Endometrial microvascular endothelial cells (primary cell): Measurements from ENCODE around the gene SQSTM1. TPM values are rescaled to one million over a fixed set of nuclear protein-coding genes. Genes with fewer than 3 reads are reported as not detected.

Source experiments
- in situ Hi-C: cut with HindIII; loops from 2 replicates; pipeline ENCODE4 v1.10.0; 2017; ENCODE audit warnings: low sequenced_read_pairs, low pct_unique_long_range_greater_than_20kb; ENCODE audit errors: inconsistent ontology term
- total RNA-seq: library from RNA; depleted of rRNA; stranded (reverse); fragments of >200 nt; gene quantifications from one replicate; pipeline ENCODE4 v1.2.3, GENCODE V29; 2015; ENCODE audit errors: inconsistent ontology term

SQSTM1 gene
- total RNA-seq, 1 donor from 2014 or later: 591 TPM

- in situ Hi-C loops: no loop called here
Observed at GRCh38 chr5:179793468-179794139, 27.1 kb upstream of the SQSTM1 start, which contains the start of gene LTC4S. Gene LTC4S (plus strand): TSS chr5:179793986. CDS start chr5:179794081, 95 bp downstream.

- in situ Hi-C loops: no loop called here
Observed at GRCh38 chr5:179794171-179794570, 26.5 kb upstream of the SQSTM1 start.

GRCh38 chr5:179794575-179794974, 26.1 kb upstream of the SQSTM1 start:
- in situ Hi-C loops: no loop called here

DNA sequence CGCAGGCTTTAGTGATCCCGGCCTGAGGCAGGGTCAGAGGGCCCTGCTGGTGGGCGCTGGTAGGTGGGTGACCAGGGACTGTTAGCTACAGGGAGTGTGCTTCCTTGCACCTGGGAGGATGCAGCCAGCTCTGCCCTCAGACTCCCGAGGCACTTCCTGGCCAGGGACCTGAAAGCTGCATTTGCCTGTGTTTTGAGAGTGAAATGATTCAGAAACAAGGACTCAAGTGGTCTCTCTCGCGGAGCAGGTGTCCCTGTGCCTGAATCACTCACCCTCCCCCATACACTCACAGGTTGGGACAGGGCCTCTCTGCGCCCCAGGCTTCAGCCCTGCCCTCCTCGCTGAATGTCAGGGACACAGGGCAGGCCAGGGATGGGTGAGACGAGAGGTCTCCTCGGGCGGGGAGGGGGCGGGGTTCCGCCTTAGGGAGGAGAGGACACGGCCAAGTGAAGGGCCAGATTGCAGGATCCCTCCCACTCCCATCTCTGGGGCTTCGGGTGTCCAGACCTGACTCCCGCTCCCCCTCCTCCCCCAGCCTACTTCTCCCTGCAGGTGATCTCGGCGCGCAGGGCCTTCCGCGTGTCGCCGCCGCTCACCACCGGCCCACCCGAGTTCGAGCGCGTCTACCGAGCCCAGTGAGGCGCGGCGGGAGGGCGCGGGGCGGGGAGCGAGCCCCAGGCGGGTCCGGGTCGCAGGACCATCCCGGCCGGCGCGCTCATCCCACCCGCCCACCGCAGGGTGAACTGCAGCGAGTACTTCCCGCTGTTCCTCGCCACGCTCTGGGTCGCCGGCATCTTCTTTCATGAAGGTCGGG, 25.4 kb upstream of the SQSTM1 start:
- in situ Hi-C loops: no loop called here

DNA sequence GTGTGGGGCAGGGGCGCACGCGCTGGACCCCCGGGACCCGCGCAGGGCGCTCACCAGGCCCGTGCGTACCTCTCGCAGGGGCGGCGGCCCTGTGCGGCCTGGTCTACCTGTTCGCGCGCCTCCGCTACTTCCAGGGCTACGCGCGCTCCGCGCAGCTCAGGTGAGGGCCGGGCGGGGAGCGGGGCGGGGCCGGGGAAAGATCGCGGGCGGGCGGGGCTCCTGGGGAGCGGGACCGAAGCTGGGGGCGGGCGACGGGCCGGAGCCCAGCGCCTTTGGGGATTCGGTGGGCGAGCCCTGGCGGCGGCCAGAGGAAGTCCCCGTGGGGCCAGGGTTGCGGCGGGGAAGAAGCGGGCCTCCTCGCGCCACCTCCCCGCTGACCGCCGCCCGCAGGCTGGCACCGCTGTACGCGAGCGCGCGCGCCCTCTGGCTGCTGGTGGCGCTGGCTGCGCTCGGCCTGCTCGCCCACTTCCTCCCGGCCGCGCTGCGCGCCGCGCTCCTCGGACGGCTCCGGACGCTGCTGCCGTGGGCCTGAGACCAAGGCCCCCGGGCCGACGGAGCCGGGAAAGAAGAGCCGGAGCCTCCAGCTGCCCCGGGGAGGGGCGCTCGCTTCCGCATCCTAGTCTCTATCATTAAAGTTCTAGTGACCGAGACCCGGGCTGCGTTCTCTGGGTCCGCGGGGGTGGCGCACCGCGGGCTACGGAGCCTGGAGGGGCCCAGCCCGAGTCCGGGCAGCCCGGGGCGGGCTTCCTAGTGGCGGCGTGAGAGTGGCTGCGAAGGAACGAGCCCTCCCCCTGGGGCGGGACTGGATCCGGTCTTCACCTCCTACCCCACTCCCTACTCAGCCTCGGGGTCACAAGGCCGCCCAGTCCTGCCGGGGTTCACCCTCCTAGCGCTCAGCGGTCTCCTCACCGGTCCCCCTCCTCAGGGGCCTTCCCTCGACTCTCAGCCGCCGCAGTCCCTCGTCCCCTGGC, 24.6 kb upstream of the SQSTM1 start:
- in situ Hi-C loops: no loop called here

- in situ Hi-C loops: no loop called here
Observed at GRCh38 chr5:179796877-179797608, 23.7 kb upstream of the SQSTM1 start.

DNA sequence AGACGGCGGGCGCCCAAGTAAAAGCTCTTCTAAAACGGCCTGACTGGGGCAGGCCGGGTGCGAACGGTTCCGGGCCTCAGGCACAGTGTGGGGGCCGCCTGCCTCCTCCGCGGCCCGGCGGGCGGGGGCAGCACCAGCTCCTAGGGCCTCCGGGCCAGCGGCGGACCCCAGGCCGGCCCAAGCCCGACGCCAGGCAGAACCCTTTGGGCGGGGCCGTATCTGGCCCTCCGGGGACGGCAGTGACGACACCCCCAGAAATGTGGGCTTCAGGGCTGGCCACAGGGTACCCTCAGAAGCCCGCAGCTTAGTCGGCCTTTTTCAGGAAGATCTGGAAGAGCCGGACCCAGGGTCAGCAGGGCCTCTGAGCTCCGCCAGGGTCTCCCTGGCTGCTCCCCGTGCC, 23.0 kb upstream of the SQSTM1 start:
- in situ Hi-C loops: no loop called here

GRCh38 chr5:179798144-179798770, 22.4 kb upstream of the SQSTM1 start:
- in situ Hi-C loops: no loop called here

DNA sequence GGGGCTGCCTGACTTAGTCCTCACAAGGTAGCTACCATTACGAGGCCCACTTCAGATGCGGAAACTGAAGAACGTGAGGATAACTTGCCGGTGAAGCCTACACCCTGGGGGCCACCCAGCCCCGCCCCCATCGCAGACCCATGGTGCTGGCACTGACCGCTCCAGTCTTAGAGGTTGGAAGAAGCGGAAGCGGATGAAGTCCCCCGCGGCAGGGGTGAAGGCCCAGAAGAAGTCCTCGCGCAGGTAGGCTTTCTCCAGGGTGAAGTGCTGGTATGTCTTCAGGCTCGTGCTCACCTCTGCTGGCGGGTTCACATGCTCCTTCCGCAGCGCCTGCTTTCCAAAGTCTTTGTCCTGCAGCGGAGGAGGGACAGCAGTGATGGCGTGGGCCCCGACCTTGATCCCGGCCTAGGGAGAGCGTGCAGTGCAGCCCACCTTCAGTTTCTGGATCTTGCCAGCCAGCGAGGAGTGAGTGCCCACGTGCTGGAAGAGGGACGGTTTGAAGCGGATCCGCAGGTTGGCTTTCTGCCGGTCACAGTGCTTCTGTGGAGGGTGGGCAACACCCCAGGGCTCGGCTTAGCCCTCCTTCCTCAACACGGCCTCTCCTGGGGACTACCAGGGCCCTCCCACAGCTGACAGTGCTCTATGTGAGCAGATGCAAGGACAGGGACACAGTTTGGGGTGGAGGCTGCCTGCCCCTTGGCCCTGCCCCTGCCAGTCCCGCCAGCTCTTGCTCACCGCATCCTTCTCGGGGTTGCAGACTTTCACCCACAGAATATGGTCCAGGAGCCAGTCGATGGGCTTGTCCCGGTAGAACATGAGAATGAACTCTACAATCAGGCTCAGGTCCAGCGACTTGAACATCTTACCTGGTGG, 21.7 kb upstream of the SQSTM1 start:
- in situ Hi-C loops: no loop called here

GRCh38 chr5:179799644-179799973, 21.1 kb upstream of the SQSTM1 start:
- in situ Hi-C loops: no loop called here

- in situ Hi-C loops: no loop called here
Observed at GRCh38 chr5:179800071-179800695, 20.5 kb upstream of the SQSTM1 start.

- in situ Hi-C loops: no loop called here
Observed at GRCh38 chr5:179800696-179801201, 20.0 kb upstream of the SQSTM1 start.

DNA sequence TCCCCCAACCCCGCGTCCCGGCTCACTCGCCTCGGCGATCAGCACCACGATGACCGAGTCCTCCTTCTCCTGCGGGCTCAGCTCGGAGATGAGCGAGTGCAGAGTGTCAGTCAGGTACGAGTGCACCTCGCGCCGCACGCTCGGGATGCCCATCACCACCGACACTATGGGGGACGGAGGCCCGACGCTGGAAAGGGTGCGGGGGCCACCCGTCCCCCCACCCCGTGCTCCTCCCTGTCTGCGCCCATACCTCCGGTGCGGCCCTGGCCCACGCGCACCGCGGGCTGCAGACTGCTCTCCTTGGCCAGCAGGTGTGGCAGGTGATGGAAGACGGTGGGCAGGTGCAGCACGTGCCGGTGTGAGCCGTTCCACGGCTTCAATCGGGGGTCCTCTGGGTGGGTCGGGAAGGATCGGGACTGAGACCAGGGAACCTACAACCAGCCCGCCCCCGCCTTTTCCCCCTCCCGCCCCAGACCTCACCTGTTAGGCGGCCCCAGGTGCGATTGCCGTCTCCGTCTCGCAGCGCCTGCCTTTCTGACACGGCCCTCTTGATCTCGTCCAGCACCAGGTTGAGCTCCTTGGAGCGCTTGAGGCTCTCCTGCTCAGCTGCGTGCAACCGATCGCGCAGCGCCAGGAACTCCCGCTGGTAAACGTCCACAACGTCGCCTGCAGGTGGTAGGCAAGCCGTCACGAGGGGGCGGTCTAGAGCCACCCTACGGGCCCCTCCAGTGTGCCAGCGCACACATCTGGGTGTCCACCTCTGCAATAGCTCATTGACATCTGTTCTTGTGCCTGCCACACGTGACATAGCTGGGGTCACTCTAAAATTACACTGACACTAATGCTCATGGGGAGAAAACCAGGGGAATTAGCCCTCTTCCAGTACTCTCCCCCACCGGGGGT, 19.1 kb upstream of the SQSTM1 start:
- in situ Hi-C loops: no loop called here

- in situ Hi-C loops: no loop called here
Observed at GRCh38 chr5:179802207-179802883, 18.4 kb upstream of the SQSTM1 start.

GRCh38 chr5:179802950-179803562, 17.6 kb upstream of the SQSTM1 start:
- in situ Hi-C loops: no loop called here
